HEK293T (cell line): ENCODE data around the gene PRKAG2.

Experiments
- BHLHE40 ChIP-seq: fragments of 450-650 bp; IDR thresholded peaks from 2 replicates; pipeline ENCODE4 v1.6.1; 2016; ENCODE audit warnings: mild to moderate bottlenecking, moderate library complexity, borderline replicate concordance
- CTBP1 ChIP-seq: fragments of 450-650 bp; IDR thresholded peaks from 2 replicates; pipeline ENCODE4 v1.6.1; 2016; ENCODE audit warnings: borderline replicate concordance
- FOXA1 ChIP-seq: fragments of 450-650 bp; IDR thresholded peaks from 2 replicates; pipeline ENCODE4 v1.6.1; 2016; ENCODE audit warnings: mild to moderate bottlenecking
- FOXM1 ChIP-seq: fragments of 450-650 bp; IDR thresholded peaks from 2 replicates; pipeline ENCODE4 v1.6.1; 2017; ENCODE audit warnings: mild to moderate bottlenecking, borderline replicate concordance
- L3MBTL2 ChIP-seq: fragments of 450-650 bp; conservative IDR thresholded peaks from 2 replicates; pipeline ENCODE4 v1.6.1; 2016; ENCODE audit warnings: mild to moderate bottlenecking
- NFRKB ChIP-seq: fragments of 450-650 bp; IDR thresholded peaks from 2 replicates; pipeline ENCODE4 v1.6.1; 2016; ENCODE audit warnings: mild to moderate bottlenecking, moderate library complexity
- SP1 ChIP-seq: fragments of 450-650 bp; IDR thresholded peaks from 2 replicates; pipeline ENCODE4 v1.6.1; 2017
- SUZ12 ChIP-seq: fragments of 450-650 bp; IDR thresholded peaks from 2 replicates; pipeline ENCODE4 v1.6.1; 2016; ENCODE audit warnings: mild to moderate bottlenecking
- TARDBP ChIP-seq: fragments of 450-650 bp; IDR thresholded peaks from 2 replicates; pipeline ENCODE4 v1.6.1; 2016
- TF ChIP-seq, protein P1 (sequence below): fragments of 450-650 bp; IDR thresholded peaks from 2 replicates; pipeline ENCODE4 v1.6.1; 2016

DNA sequence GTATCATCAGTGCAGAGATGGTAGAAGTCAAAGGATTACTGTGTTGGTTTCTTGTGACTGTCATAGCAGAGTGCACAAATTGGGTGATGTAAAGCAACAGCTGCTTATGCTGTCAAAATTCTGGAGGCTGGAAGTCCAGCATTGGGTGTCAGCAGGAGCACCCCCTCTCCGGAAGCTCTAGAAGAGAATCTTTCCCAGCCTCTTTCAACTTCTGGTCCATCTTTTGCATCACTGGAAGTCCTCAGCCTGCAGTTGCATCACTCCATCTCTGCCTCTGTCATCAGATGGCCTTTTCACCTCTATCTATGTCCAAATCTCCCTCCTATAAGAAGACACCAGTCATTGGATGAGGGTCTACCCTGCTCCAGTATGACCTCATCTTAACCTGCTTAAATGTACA is 43.6 kb upstream of the PRKAG2 start:
- TF ChIP-seq BHLHE40 (no peak), FOXA1 (no peak), SUZ12 (no peak), CTBP1 (no peak), FOXM1 (no peak), L3MBTL2 (no peak), NFRKB (no peak), TARDBP (no peak), SP1 (no peak)
- TF ChIP-seq, protein P1, sequence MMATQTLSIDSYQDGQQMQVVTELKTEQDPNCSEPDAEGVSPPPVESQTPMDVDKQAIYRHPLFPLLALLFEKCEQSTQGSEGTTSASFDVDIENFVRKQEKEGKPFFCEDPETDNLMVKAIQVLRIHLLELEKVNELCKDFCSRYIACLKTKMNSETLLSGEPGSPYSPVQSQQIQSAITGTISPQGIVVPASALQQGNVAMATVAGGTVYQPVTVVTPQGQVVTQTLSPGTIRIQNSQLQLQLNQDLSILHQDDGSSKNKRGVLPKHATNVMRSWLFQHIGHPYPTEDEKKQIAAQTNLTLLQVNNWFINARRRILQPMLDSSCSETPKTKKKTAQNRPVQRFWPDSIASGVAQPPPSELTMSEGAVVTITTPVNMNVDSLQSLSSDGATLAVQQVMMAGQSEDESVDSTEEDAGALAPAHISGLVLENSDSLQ, result no peak
